ENCODE results near the gene ENG. TPM values are rescaled to one million over a fixed set of nuclear protein-coding genes. Genes with fewer than 3 reads are reported as not detected.

Gene ENG
- total RNA-seq = 24.2 and 34.3 TPM in 2 replicates

GRCh38 chr9:127854184-127854806 lies at the start of gene ENG:
ENG (minus strand) TSS chr9:127854658; CDS start chr9:127854355, 303 bp downstream.

GRCh38 chr9:127899128-127899943 lies 44.9 kb upstream of the ENG start, which contains the start of gene ST6GALNAC6:
ST6GALNAC6 (minus strand) TSS chr9:127899603; CDS start chr9:127897981, 1,622 bp downstream.

GRCh38 chr9:127877566-127877998 lies 23.1 kb upstream of the ENG start, which contains the start of gene AK1:
AK1 (minus strand) TSS chr9:127877675; CDS start chr9:127874617, 3,058 bp downstream.

GRCh38 chr9:127802576-127803443 lies 51.6 kb downstream of the ENG start, which contains the start of gene FPGS:
FPGS (plus strand) TSS chr9:127802882; CDS start chr9:127802925, 43 bp downstream.

GRCh38 chr9:127785933-127786772 lies 68.3 kb downstream of the ENG start, which contains the start of gene CDK9:
CDK9 (plus strand) TSS chr9:127786034; CDS start chr9:127786149, 115 bp downstream.

GRCh38 chr9:127778280-127779135 lies 76.0 kb downstream of the ENG start, which contains the start of gene SH2D3C:
SH2D3C (minus strand) TSS chr9:127778666; CDS start chr9:127778627, 39 bp downstream.

Other genes with a start within 250 kb of the ENG start
- gene STXBP1, start 242.4 kb downstream of the ENG start, total RNA-seq = 19.6 and 23.4 TPM in 2 replicates
- gene CFAP157, start 147.7 kb downstream of the ENG start, total RNA-seq = 0.28 TPM in 1 of 2 replicates, not detected in the other
- 17.8 and 32.0 TPM in 2 replicates for gene PTRH1, start 139.0 kb downstream of the ENG start, total RNA-seq
- gene TTC16, start 138.6 kb downstream of the ENG start, total RNA-seq = under 0.01 TPM in 1 of 2 replicates, not detected in the other
- gene TOR2A, start 119.4 kb downstream of the ENG start, total RNA-seq = 2.3 and 3.8 TPM in 2 replicates
- 0.19 and 0.85 TPM in 2 replicates for gene SH2D3C, start 76.0 kb downstream of the ENG start, total RNA-seq
- 36.4 and 37.4 TPM in 2 replicates for gene CDK9, start 68.6 kb downstream of the ENG start, total RNA-seq
- gene FPGS, start 51.8 kb downstream of the ENG start, total RNA-seq = 41.4 and 50.2 TPM in 2 replicates
- 21.7 and 40.3 TPM in 2 replicates for gene AK1, start 23.0 kb upstream of the ENG start, total RNA-seq
- gene ST6GALNAC6, start 44.9 kb upstream of the ENG start, total RNA-seq = 33.7 and 51.0 TPM in 2 replicates
- gene ST6GALNAC4, start 62.4 kb upstream of the ENG start, total RNA-seq = 33.3 and 51.4 TPM in 2 replicates
- gene PIP5KL1, start 76.1 kb upstream of the ENG start, total RNA-seq = 0.77 and 2.0 TPM in 2 replicates
- gene DPM2, start 83.2 kb upstream of the ENG start, total RNA-seq = 7.9 and 10.0 TPM in 2 replicates
- 2.5 and 7.3 TPM in 2 replicates for gene EEIG1, start 126.3 kb upstream of the ENG start, total RNA-seq
- 11.8 and 14.0 TPM in 2 replicates for gene NAIF1, start 212.7 kb upstream of the ENG start, total RNA-seq
- 12.1 and 19.4 TPM in 2 replicates for gene SLC25A25, start 213.6 kb upstream of the ENG start, total RNA-seq

All from regular cardiac myocyte (primary cell).